Calu3 (cell line): ENCODE measurements around the gene TMA7. TPM values are rescaled to one million over a fixed set of nuclear protein-coding genes. Genes with fewer than 3 reads are reported as not detected.
A peak's percentile ranks its signal among the peaks of the same experiment; 100 is the strongest.

Source experiments
- BruUV-seq: library from RNA; stranded (reverse); fragments of 400-500 nt; replicated peaks from 2 replicates; lab custom pipeline; 2021; lab: Mats Ljungman, UMichigan
- CTCF ChIA-PET: fragments of 300-600 bp; sonication (Branson Sonifier 250); formaldehyde crosslinking; loops from one replicate; lab custom pipeline; 2022; ENCODE audit warnings: antibody characterized with exemption; lab: Charles Lee
- DNase-seq: peaks from one replicate; pipeline ENCODE4 v3.0.0; 2022
- H3K27ac Mint-ChIP-seq: one replicate; pipeline ENCODE4 v1.8.0; 2022; ENCODE audit warnings: mixed read lengths; ENCODE audit not compliant: unreplicated experiment
- H3K27me3 Mint-ChIP-seq: one replicate; pipeline ENCODE4 v1.8.0; 2022; ENCODE audit warnings: mixed read lengths; ENCODE audit not compliant: unreplicated experiment
- H3K36me3 Mint-ChIP-seq: one replicate; pipeline ENCODE4 v1.8.0; 2022; ENCODE audit warnings: mild to moderate bottlenecking, moderate library complexity, mixed read lengths; ENCODE audit not compliant: insufficient read depth, unreplicated experiment
- H3K4me1 Mint-ChIP-seq: one replicate; pipeline ENCODE4 v1.8.0; 2022; ENCODE audit warnings: mild to moderate bottlenecking, low read depth, mixed read lengths; ENCODE audit not compliant: unreplicated experiment
- H3K4me3 Mint-ChIP-seq: one replicate; pipeline ENCODE4 v1.8.0; 2022; ENCODE audit warnings: mild to moderate bottlenecking, low read depth, moderate library complexity, mixed read lengths; ENCODE audit not compliant: unreplicated experiment
- H3K9me3 Mint-ChIP-seq: one replicate; pipeline ENCODE4 v1.8.0; 2022; ENCODE audit warnings: low read depth, mixed read lengths; ENCODE audit not compliant: unreplicated experiment
- intact Hi-C: fragments of 100-400 bp; cut with micrococcal nuclease; formaldehyde crosslinking; loops from one replicate; pipeline ENCODE4 v1.10.0; 2022; ENCODE audit not compliant: unreplicated experiment
- total RNA-seq: library from RNA; stranded (reverse); gene quantifications from 2 replicates; pipeline ENCODE4 v1.2.3, GENCODE V29; 2022
- TF ChIP-seq, protein P1 (sequence below): fragments of 200-600 bp; IDR thresholded peaks from one replicate; pipeline ENCODE4 v1.8.0; 2022; ENCODE audit warnings: antibody characterized with exemption; ENCODE audit not compliant: unreplicated experiment

The TMA7 gene
- total RNA-seq, 1 experiment from 2014 or later, result 171 TPM

DNA sequence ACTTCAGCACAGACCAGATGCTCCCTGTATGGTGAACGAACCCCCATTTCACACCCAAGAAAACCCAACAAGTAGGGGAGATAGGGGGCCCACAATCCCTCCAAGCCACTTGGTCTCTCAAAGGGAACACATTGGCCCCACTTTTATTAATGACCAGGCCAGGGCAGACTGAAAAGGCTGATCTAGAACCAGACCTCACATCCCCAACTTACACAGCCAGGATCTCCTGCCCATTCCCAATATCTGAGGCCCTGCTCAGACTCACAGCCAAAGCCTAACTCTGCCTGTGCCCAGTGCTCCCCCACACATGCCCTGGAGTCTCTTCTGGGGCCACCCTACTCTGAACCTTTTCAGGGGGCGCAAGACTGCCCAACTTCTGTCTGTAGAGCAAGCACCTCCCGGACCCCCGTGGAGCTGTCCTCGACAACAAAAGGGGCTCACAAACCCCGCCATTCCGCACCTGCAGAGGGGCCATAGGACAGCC, 11.9 kb upstream of the TMA7 start:
- no peak for DNase-seq
- no peaks in the 10 kb centered on the region for H3K27me3 Mint-ChIP-seq
- peak overlapping the region; percentile 80 for H3K4me3 Mint-ChIP-seq
- peaks cover 67% of the 10 kb centered on the region for H3K4me1 Mint-ChIP-seq
- no peaks in the 10 kb centered on the region for H3K9me3 Mint-ChIP-seq
- TF ChIP-seq, protein P1, sequence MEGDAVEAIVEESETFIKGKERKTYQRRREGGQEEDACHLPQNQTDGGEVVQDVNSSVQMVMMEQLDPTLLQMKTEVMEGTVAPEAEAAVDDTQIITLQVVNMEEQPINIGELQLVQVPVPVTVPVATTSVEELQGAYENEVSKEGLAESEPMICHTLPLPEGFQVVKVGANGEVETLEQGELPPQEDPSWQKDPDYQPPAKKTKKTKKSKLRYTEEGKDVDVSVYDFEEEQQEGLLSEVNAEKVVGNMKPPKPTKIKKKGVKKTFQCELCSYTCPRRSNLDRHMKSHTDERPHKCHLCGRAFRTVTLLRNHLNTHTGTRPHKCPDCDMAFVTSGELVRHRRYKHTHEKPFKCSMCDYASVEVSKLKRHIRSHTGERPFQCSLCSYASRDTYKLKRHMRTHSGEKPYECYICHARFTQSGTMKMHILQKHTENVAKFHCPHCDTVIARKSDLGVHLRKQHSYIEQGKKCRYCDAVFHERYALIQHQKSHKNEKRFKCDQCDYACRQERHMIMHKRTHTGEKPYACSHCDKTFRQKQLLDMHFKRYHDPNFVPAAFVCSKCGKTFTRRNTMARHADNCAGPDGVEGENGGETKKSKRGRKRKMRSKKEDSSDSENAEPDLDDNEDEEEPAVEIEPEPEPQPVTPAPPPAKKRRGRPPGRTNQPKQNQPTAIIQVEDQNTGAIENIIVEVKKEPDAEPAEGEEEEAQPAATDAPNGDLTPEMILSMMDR, result no peak
- intact Hi-C loops, result no loop called here
- CTCF ChIA-PET, result interaction anchor here (0.6 to 3.3 kb wide), 3 partner anchors 13 to 1387 kb away, joined by 3 to 24 read pairs (median 23); no protein-coding TSS in a partner anchor
- no TSS peak for BruUV-seq
- H3K27ac Mint-ChIP-seq, result peak overlapping the region; percentile 77
- peaks cover 52% of the 10 kb centered on the region for H3K36me3 Mint-ChIP-seq

- H3K9me3 Mint-ChIP-seq, result no peaks in the 10 kb centered on the region
- no peaks in the 10 kb centered on the region for H3K27me3 Mint-ChIP-seq
- H3K27ac Mint-ChIP-seq, result peak overlapping the region; percentile 77
- peaks cover 49% of the 10 kb centered on the region for H3K36me3 Mint-ChIP-seq
- H3K4me1 Mint-ChIP-seq, result peaks cover 64% of the 10 kb centered on the region
- DNase-seq, result peak; percentile 65
- H3K4me3 Mint-ChIP-seq, result peak overlapping the region; percentile 80
- intact Hi-C loops, result no loop called here
- TF ChIP-seq, protein P1, result no peak
- CTCF ChIA-PET, result interaction anchor here (0.6 to 3.3 kb wide), 3 partner anchors 12 to 1388 kb away, joined by 3 to 24 read pairs (median 23); no protein-coding TSS in a partner anchor
- BruUV-seq, result no TSS peak
Observed at GRCh38 chr3:48428572-48429316, 11.3 kb upstream of the TMA7 start.

DNA sequence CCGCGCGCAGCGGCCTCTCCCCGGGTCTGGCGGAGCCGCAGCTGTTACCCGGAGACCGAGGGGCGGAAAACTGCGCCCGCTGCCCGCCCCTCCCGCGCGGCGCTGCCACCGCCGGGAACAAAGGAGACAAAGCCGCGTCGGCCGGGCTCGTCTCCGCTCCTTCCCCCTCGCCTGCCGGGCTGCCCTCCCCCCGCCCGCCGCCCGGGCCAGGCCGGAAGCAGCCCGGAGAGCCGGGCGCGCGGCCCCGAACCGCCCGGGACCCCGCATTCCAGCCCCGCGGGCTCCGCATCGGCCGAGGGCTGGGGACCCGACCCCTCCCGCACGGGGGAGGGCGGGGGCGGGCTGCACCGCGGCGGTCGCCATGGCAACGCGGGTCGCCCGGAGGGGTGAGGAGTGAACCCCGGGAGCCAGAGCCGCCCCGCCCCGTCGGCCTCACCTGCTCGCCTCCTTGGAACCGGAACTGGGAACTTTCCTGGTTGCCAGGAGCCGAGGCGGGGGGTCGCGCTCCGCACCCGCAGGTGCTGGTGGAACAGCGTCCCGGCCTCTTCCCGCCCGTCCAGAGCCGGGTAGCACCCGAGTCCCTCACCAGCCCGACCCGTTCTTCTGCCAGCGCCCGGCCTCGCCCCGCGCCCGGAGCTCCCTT, 10.6 kb upstream of the TMA7 start:
- TF ChIP-seq, protein P1, result no peak
- peaks cover 42% of the 10 kb centered on the region for H3K36me3 Mint-ChIP-seq
- peak overlapping the region; percentile 80 for H3K4me3 Mint-ChIP-seq
- no TSS peak for BruUV-seq
- peak; percentile 91 for DNase-seq
- peak overlapping the region; percentile 89 for H3K27ac Mint-ChIP-seq
- no peaks in the 10 kb centered on the region for H3K9me3 Mint-ChIP-seq
- H3K27me3 Mint-ChIP-seq, result no peaks in the 10 kb centered on the region
- CTCF ChIA-PET, result interaction anchor here (0.9 to 3.3 kb wide), 2 partner anchors 28 to 236 kb away, joined by 3 to 23 read pairs; no protein-coding TSS in a partner anchor
- peaks cover 62% of the 10 kb centered on the region for H3K4me1 Mint-ChIP-seq
- intact Hi-C loops, result no loop called here

- Mint-ChIP-seq H3K4me3 (peak within 1 kb of the TSS; percentile 80), H3K27ac (peak within 1 kb of the TSS; percentile 89), H3K4me1 (peaks cover 60% of the 10 kb centered on the region), H3K27me3 (no peaks in the 10 kb centered on the region), H3K36me3 (peaks cover 36% of the 10 kb centered on the region), H3K9me3 (no peaks in the 10 kb centered on the region)
- TF ChIP-seq, protein P1, result no peak
- BruUV-seq, result TSS peak; percentile 51
- DNase-seq, result peak; percentile 85
- CTCF ChIA-PET, result interaction anchor here (0.9 to 3.3 kb wide), 2 partner anchors 29 to 236 kb away, joined by 3 to 23 read pairs; no protein-coding TSS in a partner anchor
- intact Hi-C loops, result no loop called here
Observed at GRCh38 chr3:48429960-48430707, 9.9 kb upstream of the TMA7 start, which contains the start of gene PLXNB1. Gene PLXNB1, minus strand, starts transcription at chr3:48430086. Its CDS starts 5,475 bp downstream, at chr3:48424611.
